Mammary epithelial cell (primary cell): ENCODE measurements around the gene BBS9.

Source experiments
- EZH2 ChIP-seq: IDR thresholded peaks from 2 replicates; pipeline ENCODE4 v1.6.1; 2012; ENCODE audit warnings: low read length, inconsistent platforms, borderline replicate concordance
- TF ChIP-seq, protein P1 (sequence below), 2 donors: IDR thresholded peaks in 1 of 2; conservative IDR thresholded peaks in 1 of 2; 2 replicates each; pipeline ENCODE4 v1.5.1; 2011 to 2012; ENCODE audit warnings: inconsistent platforms in 2 of 2, low read length in 2 of 2, mild to moderate bottlenecking in 2 of 2, control low read depth in 1 of 2, low read depth in 1 of 2; ENCODE audit not compliant: insufficient read depth in 1 of 2; ENCODE audit errors: extremely low read depth in 1 of 2

DNA sequence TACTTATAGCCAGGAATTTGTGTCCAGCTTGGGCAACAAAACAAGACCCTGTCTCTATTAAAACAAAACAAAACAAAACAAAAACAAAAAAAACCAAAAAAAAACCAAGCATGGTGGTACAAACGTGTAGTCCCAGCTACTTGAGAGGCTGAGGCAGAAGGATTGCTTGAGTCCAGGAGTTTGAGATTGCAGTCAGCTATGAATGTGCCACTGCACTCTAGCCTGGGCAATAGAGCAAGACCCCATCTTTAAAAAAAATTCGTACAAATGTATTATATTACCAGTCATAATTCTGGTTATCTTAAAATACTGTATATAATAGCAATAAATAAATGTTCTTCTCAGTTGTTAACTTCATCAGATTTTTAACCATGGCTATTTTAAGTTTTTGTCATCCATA lies 2.3 kb upstream of the BBS9 start:
- TF ChIP-seq, protein P1, sequence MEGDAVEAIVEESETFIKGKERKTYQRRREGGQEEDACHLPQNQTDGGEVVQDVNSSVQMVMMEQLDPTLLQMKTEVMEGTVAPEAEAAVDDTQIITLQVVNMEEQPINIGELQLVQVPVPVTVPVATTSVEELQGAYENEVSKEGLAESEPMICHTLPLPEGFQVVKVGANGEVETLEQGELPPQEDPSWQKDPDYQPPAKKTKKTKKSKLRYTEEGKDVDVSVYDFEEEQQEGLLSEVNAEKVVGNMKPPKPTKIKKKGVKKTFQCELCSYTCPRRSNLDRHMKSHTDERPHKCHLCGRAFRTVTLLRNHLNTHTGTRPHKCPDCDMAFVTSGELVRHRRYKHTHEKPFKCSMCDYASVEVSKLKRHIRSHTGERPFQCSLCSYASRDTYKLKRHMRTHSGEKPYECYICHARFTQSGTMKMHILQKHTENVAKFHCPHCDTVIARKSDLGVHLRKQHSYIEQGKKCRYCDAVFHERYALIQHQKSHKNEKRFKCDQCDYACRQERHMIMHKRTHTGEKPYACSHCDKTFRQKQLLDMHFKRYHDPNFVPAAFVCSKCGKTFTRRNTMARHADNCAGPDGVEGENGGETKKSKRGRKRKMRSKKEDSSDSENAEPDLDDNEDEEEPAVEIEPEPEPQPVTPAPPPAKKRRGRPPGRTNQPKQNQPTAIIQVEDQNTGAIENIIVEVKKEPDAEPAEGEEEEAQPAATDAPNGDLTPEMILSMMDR (conservative IDR thresholded peaks at IDR 0.05 in 1 of 2, IDR thresholded peaks at IDR 0.05 in 1 of 2; ENCODE audit: extremely low read depth in 1 of 2, insufficient read depth in 1 of 2, low read depth in 1 of 2, low read length in 2 of 2) = no peak
- TF ChIP-seq EZH2 = no peak
